ENCODE measurements around the gene WDR18.
"Not testable (repeated sequence)": the region's sequence is repeated elsewhere in the genome, so short reads cannot be mapped to it uniquely, and the experiment has no call there.

Gene WDR18

DNA sequence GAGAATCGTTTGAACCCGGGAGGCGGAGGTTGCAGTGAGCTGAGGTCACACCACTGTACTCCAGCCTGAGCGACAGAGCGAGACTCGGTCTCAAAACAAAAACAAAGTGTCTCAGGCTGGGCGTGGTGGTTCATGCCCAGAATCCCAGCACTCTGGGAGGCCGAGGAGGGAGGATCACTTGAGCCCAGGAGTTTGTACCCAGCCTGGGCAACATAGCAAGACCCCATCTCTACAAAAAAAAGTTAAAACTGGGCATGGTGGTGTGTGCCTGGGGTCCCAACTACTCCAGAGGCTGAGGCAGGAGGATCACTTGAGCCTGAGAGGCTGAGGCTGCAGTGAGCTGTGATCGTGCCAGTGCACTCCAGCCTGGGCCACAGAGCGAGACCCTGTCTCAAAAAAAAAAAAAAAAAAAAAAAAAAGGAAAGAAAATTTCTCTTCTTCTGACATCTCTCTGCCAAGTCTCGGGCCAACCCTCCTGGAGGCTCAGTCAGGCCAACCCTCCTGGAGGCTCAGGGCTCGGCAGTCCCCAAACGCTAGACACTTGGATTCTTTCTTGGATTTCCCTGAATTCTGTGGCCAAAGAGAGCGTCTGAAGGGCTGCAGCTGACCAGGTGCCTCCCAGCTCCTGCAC lies 32.0 kb upstream of the WDR18 start:
- DNase-seq = no peak

DNA sequence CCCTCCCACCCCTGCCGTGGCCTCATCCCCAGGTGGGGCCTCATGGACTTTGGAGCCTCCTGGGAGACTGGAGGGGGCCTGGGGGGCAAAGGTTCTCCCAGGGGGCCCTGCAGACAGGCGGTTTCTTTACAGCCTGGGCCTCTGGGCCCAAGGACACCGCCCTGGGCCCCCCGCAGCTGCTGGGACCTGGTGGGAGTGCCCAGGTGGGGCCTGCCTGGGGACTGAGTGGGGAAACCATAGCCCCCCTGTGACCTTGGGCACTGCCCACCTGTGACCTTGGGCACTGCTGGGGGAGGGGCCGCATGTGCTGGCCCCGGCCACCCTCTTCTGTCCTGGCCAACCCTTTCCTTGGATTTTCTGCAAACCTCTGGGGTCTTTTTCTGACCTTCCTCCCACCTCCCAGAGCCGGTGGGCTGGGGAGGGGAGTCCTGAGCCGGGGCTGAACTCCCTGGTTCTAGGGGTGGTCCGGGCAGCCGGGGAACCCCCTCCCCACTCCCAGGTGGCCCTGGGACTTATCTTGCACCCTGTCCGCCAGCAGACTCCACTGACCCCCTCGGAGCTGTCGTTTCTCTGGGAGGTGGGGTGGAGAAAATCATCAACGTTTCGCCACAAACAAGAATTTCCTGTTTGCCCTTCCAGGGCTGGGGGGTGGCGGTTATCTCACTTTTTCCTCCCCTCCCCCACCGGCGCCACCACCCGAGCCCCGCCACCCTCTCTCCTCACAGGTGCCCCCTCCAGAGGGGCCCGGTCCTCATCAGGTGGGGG lies 31.3 kb upstream of the WDR18 start:
- DNase-seq = no peak

DNA sequence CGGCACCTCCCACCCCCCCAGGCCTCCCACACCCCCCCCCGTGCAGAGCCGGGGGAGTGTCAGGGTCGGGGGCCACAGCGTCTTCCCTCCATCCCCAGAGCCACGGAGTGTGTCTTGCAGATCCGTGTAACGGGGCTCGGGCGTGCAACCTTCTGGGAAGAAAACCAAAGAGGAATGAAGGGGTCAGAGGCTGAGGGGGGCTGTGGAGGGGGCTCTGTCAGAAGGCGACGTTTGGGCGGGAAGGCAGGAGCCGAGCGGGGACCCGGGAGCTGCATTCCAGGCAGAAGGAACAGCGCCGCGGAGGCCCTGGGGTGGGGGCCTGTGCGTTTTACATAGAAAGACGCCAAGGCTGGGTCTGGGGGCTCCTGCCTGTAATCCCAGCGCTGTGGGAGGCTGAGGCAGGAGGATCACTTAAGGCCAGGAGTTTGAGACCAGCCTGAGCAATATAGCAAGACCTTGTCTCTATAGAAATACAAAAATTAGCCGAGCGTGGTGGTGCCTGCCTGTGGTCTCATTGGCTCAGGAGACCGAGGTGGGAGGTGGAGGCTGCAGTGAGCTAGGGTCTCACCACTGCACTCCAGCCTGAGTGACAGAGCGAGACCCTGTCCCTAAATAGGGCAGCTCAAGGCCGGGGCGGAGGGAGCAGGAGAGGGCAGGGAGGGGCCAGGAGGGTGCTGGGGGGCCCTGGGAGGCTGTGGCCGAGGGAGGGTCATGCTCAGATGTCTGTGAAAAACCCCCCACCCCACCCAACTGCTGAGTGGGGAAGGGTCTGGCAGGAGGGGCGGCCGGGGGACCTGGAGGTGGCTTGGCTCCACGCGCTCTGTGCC lies 30.5 kb upstream of the WDR18 start:
- no peak for DNase-seq

DNA sequence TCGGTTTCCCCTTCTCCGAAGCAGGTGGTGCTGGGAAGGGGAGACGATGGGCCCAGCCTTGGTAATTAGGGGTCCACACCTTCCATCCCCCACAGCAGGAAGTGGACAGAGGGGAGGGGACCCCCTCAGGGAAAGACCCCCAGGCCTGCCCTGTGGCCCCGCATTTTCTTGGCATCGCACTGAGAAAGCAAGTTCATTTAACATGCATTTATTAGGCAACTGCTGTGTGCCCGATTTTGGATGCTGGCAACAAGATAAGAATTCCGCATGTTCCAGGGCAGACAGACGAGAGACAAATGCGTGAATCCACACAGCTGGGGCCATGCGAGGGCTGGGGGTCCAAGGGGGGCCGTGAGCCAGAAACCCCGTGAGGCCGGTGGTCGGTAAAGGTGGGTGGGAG lies 29.9 kb upstream of the WDR18 start:
- DNase-seq = no peak

DNA sequence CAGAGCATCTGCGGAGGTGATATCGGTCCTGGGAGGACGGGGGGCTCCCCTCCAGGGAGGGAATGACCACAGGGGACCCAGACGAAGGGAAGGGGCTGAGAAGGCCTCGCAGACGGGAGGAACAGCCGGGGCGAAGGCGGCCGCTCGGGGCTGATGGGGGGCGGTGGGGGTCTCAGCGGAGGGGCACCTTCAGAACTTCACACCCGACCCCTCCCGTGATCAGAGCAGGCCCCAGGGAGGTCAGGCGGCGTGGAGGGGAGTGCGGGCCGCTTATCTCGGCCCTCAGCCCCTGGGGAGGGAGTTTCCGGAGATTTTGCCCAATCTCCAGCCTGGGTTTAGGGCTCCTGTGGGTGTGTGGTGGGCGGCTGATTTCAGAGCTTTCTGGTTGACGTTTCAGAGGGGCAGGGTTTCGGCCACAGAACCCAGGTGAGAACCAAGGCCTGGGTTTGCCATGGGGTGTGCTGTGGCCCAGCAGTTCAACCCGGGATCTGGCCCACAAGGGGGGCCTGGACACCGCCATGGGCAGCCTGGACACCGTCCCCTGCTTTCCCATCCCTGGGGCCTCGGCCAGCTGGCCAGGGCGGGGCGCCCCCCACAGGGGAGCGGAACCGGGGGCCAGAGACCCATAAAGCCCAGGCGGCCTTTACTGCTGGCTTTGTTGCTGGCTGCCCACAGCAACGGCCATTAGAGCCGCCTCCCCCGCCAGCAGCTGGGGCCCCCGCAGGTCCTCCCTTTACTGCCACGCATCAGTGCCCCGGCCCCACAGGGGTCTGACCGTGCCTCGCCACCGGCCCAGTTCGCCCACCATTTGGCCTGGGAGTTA lies 29.3 kb upstream of the WDR18 start:
- no peak for DNase-seq

DNA sequence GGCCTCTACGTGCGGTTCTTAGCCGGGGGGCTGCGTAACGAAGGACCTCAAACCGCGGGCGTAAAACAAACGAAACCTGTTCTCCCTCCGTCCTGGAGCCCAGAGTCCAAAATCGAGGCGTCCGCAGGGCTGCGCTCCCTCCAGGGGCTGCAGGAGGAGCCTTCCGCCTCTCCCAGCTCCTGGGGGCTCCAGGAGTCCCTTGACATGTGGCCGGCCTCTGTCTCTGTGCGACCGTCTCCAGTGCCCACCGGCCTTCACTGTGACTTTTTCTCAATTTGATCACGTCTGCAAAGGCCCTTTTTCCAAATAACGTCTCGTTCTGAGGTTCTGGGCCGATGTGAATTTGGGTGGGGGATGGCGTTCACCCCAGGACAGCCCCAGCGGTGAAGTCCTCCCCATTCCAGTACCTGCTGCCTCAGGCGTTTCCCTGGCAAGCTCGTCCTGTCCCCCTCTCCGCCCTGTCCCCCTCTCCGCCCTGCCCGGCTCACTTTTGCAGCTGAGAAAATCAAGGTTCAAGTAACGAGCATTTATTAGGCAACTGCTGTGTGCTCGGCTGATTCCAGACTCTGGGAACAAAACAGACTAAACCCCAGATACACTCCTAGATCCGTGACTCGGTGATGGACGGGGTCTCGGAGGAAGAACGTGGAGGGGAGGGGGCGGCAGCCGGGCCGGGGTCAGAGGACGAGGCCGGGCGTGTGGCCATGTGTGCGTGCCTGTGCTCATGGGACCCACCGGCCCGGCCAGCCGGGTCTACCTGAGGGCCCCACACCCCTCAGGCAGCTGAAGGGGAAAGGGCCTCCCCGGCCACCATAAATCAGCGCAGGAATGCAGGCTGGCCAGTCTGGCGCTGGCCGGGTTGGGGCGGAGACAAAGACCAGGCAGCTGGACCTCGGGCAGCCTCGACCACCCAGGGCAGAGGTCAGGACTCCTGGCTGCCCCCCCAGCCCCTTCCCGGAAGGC lies 28.1 kb upstream of the WDR18 start:
- no peak for DNase-seq

DNA sequence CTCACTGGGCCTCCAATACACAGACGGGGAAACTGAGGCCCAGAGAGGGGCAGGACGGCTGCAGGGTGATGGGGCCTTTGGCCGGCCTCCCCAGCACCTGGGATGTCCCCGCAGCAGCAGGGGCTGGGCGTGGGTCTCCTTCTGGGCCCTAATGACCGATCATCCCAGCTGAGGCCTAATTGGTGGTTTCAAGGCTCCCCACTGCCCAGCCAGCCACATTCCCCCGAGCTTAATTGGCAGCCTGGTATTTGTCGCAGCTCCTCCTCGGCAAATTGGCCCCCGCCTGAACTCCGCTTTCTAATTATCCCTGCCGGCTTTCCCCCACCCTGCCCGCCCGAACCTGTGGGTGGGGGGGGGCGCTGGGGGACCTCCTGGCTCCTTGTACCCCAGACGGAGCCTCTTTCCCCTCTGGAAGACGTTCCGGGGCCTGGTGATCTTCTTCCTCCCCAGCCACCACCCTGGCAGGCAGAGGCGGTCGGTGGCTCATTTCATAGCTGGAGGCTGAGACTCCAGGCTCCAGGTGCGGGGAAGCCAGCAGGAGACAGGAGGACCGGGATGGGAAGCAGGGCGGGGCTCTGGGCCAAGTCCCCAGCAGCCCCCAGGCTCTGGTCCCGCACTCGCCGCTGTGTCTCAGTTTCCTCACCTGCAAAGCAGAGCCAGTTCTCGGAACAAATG lies 27.2 kb upstream of the WDR18 start:
- DNase-seq = no peak

DNA sequence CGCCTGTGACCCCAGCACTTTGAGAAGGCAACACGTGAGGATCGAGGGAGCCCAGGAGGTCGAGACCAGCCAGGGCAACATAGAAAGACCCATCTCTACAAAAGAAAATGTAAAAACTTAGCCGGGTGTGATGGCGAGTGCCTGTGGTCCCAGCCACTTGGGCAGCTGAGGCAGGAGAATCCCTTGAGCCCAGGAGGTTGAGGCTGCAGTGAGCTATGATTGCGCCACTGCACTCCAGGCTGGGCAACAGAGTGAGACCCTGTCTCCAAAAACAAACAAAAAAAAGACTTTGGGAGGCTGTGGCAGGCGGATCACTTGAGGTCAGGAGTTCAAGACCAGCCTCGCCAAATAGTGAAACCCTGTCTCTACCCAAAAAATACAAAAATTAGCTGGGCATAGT lies 26.6 kb upstream of the WDR18 start:
- not testable (repeated sequence) for DNase-seq

DNA sequence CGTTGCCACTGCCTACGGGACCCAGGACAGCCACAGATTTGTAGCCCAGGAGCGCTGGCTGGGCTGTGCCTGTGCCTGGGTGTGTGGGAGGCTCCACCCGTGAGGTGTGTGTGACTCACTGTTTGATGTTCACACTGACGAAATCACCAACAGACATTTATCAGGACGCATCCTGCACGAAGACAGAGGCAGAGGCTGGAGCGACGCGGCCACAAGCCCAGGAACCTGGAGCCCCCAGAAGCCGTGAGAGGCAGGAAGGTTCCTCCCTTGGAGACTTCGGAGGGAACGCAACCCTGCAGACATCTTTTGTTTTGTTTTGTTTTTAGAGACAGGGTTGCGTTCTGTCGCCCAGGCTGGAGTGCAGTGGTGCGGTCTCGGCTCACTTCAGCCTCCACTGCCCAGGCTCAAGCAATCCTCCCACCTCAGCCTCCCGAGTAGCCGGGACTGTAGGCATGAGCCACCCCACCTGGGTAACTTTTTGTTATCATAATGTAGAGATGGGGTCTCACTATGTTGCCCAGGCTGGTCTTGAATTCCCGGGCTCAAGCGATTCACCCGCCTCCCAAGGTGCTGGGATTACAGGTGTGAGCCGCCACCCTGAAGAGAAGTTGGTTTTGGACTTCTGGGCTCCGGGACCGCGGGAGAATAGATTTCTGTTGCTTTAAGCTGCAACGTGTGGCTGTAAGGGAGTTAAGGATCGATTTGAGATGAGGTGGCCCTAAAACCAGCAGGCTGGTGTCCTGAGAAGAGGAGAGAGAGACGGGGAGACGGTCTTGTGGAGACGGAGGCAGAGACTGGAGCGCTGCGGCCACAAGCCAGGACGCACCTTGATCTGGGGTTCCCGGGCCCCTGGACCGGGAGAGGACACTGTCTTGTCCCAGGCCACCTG lies 24.9 kb upstream of the WDR18 start:
- no peak for DNase-seq

DNA sequence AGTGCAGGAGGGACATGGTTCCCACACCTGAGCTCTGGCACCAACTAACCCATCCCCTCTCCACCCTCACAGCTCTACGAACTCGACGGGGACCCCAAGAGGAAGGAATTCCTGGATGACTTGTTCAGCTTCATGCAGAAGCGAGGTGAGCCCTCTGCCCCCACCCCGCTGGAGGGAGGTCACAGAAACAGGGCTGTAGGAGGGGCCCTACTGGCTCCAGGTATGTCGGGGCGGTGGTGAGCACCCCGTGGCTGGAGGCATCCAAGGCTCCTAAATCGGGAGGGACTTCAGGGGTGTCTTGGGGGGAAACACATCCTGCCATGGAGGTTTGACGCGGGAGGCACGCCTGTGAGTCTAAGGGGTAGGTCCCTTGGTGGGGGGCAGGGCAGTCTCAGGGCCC lies 24.1 kb upstream of the WDR18 start:
- DNase-seq = no peak

DNA sequence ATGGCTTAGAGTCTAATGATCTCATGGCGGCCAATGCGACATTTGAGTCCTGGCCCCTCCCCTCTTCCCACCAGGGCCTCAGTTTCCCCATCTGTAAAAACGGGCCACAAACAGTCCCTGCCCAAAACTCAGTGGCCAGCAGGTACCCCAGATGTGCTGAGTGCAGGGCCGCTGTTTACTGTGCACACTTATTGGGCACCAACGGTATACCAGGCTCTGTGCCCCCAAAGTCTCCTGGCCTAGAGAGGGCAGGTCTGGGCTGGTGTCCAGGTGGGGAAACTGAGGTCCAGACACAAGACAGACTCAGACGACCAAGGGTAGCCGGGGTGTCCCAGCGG lies 23.6 kb upstream of the WDR18 start:
- DNase-seq = no peak

DNA sequence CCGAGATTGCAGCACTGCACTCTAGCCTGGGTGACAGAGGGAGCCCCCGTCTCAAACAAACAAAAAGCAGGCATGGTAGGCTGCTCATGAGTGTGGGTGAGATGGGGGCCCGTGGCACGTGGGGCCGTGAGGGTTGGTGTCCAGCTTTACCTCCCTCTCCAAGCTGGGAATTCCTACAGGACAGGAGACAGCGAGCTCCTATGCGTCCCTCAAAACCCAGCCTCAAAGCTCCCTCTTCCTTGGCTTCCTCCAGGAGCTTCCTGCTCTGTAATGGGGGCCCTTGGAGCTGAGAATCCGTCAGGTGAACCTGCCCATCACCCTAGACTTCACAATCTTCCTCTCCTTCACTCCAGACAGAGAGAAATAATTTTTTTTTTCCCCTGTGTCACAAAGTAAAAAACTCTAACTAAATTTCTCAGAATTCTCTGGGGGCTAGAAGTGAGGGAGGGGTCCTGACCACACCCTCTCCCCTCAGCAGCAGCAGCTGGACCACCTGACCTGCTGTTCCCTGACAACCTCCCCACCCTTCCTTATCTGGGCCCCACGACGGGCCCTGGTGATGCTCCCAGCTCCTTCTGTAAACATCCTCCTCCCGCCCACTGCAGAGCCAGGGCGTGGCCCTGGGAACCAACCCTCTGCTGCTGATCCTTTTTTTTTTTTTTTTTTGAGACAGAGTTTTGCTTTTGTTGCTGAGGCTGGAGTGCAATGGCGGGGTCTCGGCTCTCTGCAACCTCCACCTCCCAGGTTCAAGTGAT lies 22.1 kb upstream of the WDR18 start:
- DNase-seq = no peak

DNA sequence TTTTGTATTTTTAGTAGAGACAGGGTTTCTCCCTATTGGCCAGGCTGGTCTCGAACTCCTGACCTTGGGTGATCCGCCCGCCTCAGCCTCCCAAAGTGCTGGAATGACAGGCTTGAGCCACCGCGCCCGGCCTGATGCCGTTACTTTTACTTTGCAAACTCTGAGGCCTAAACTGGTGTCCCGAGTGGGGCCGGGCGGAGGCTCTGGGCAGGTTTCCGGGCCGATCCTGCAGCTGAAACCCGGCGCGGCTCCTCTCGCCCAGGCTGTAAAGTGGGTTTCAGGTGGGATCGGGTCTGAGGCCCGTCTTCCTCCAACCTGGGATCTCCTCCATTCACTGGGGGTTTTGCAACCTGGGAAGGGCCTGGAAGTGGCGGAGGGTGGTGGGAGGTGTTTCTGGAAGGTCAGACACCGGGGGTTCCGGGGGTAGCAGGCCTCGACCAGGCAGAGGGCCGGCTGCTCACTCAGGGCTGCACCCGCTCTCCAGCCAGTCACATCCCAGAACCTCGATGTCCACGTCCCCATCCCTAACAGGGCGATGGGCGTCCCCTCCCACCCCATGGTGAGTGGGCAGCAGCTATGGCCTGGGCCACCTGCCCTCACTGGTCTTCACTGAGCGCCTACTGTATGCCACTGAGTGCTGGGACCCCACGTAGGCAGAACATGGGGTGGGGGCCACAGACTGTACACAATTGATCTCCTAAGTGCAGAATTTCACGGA lies 21.3 kb upstream of the WDR18 start:
- no peak for DNase-seq

DNA sequence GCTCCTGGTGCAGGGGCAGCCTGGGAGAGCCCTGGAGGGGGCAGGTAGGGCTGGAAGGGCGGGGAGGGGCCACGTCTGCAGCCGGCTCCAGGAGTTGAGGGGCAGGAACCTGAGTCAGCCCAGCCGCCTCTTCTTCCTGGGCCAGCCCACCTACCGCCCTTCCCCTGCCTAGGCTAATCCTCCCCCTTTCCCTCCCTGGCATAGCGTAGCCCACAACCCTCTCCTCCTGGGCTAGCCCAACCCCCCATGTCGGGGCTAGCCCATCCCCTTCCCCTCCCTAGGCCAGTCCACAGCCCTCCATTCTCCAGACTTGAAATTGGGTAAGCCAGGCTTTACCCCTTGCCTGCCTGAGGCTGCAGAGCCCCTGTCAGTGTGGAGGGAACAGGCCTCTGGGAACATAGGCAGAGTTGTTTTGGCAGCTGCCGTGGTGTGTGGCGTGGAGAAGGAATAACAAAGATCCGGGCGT lies 20.6 kb upstream of the WDR18 start:
- DNase-seq = no peak

DNA sequence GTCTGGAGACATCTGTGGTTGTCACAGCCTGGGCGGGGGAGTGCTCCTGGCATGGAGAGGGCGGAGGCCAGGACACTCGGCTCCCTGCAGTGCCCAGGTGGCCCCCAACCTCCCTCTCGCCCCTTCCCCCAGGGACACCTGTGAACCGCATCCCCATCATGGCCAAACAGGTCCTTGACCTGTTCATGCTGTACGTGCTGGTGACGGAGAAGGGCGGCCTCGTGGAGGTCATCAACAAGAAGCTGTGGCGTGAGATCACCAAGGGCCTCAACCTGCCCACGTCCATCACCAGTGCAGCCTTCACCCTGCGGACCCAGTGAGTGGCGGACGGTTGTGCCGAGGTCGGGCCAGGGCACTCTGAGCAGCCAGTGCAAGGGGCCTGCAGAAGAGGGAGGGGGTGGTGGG lies 20.0 kb upstream of the WDR18 start:
- no peak for DNase-seq

DNA sequence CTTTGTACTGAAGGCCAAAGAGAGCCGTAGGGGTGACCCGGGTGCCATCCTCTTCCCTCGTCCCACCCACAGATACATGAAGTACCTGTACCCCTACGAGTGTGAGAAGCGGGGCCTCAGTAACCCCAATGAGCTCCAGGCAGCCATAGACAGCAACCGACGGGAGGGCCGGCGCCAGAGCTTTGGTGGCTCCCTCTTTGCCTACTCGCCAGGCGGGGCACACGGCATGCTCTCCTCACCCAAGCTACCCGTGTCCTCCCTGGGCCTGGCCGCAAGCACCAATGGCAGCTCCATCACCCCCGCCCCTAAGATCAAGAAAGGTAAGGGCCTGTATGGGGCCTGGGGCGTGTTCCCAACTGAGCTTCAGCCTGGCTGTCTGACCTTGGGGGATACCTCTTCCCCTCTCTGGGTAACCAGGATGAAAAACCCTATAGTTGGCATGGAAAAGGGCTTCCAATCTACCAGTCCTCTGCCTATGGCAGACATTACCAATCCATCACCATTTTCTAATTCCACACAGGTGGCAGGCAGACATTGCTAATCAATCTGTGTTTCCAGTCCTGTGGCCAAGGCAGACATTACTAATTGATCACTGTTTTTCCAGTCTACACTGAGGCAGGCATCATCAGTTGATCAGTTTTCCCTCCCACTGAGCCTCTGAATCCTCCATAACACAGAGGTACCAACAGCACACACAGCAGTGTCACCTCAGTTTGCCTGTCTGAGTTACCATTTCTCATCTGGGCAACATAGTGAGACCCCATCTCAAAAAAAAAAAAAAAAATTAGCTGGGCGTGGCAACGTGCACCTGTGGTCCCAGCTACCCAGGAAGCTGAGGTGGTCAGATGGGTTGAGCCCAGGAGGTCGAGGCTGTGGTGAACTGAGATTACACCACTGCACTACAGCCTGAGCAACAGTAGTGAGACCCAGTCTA lies 19.1 kb upstream of the WDR18 start:
- DNase-seq = no peak

DNA sequence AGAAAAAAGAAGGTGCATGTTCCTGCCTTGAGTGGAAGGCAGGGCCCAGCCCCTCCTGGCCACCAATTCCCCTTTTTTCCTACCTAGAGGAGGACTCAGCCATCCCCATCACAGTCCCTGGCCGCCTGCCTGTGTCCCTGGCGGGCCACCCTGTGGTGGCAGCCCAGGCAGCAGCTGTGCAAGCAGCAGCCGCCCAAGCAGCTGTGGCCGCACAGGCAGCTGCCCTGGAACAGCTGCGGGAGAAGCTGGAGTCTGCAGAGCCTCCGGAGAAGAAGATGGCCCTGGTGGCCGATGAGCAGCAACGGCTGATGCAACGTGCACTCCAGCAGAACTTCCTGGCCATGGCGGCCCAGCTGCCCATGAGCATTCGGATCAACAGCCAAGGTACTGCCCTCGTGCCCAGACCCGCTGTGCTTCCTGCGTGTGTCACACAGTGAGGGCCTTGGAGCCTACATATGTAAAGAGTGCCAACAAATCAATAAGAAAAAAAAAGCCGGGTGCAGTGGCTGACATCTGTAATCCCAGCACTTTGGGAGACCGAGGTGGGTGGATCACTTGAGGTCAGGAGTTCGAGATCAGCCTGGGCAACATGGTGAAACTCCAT lies 17.6 kb upstream of the WDR18 start:
- no peak for DNase-seq

Data from NCI-H510A treated with DMSO at 0.1 percent for 48 hours (cell line).